ENCODE measurements around the gene CASD1. TPM values are rescaled to one million over a fixed set of nuclear protein-coding genes. Genes with fewer than 3 reads are reported as not detected.

CASD1 gene
- total and polyA plus RNA-seq, 2 of the 4 experiments (the other 2 are of a cell fraction), result 4.0 to 4.5 TPM

DNA sequence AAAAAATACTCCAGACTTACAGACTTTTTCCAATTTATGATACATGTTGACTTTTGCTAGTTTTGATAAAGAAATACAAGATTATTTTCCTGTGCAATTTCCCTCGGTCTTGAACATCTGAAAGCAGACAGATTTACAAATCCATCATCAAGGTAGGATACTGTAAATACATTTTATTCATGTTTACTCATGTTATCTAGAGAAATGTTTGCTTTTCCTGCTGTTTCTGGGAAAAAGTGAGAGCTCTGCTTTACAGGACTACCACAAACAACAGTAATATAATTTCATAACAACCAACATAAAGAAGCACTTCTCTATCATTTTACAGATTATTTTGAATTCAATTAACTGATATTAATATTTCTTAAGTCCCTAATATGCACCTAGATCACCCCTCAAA is 31.7 kb upstream of the CASD1 start:
- Histone ChIP-seq H4K20me1 (ENCODE audit: insufficient read depth, low read length) (no peaks in the 10 kb centered on the region), H3K4ac (ENCODE audit: low read depth, low read length) (no peak overlapping the region), H3K56ac (ENCODE audit: extremely low read depth, insufficient read depth, low read length) (no peak overlapping the region), H3K4me3 (ENCODE audit: insufficient read depth, low read depth, low read length) (no peak overlapping the region), H3K14ac (replicated peaks; ENCODE audit: low read depth, low read length) (no peak overlapping the region), H3K23ac (ENCODE audit: low read depth, low read length) (no peak overlapping the region), H2AK5ac (ENCODE audit: low read depth, low read length) (no peak overlapping the region), H3K4me2 (ENCODE audit: low read depth, low read length) (no peak overlapping the region), H2AFZ (replicated peaks; ENCODE audit: low read length, poor library complexity) (no peak overlapping the region), H3K27me3 (ENCODE audit: control insufficient read depth, insufficient read depth, low read length) (peaks cover 7% of the 10 kb centered on the region), H3K79me1 (ENCODE audit: low read depth in 1 of 2, low read length in 2 of 2) (no peaks in the 10 kb centered on the region), H2BK15ac (ENCODE audit: low read depth, low read length) (no peak overlapping the region), H2BK20ac (ENCODE audit: low read depth, low read length) (no peak overlapping the region), H3K4me1 (ENCODE audit: control insufficient read depth, insufficient read depth, low read length) (no peaks in the 10 kb centered on the region), H3K36me3 (ENCODE audit: control insufficient read depth, insufficient read depth, low read length) (no peaks in the 10 kb centered on the region), H4K5ac (ENCODE audit: low read depth, low read length) (no peak overlapping the region), H3K9me3 (ENCODE audit: control insufficient read depth, insufficient read depth, low read length) (no peaks in the 10 kb centered on the region), H2AK9ac (replicated peaks; ENCODE audit: low read depth, low read length, poor library complexity) (no peak overlapping the region), H2BK120ac (ENCODE audit: low read depth, low read length) (no peak overlapping the region), H3K9me1 (ENCODE audit: insufficient read depth, low read length) (no peaks in the 10 kb centered on the region), H3K18ac (ENCODE audit: low read depth, low read length) (no peak overlapping the region), H3K27ac (ENCODE audit: insufficient read depth, low read length) (no peak overlapping the region), H4K8ac (ENCODE audit: low read depth in 2 of 2, low read length in 2 of 2) (no peak overlapping the region), H3K9ac (ENCODE audit: low read depth, low read length) (no peak overlapping the region), H2BK5ac (ENCODE audit: low read depth, low read length, poor library complexity, severe bottlenecking) (no peak overlapping the region), H4K91ac (ENCODE audit: insufficient read depth, low read depth, low read length) (no peak overlapping the region)
- no TSS peak for BruUV-seq (replicated peaks)
- in situ Hi-C loops (cut with MboI; ENCODE audit: low sequenced_read_pairs), result no loop called here
- no peak for TF ChIP-seq RCOR1 (IDR thresholded peaks at IDR 0.05; ENCODE audit: insufficient replicate concordance, low read length)
- no peak for TF ChIP-seq POLR2A (IDR thresholded peaks at IDR 0.05; ENCODE audit: low read depth, low read length)
- TF ChIP-seq, protein P1, sequence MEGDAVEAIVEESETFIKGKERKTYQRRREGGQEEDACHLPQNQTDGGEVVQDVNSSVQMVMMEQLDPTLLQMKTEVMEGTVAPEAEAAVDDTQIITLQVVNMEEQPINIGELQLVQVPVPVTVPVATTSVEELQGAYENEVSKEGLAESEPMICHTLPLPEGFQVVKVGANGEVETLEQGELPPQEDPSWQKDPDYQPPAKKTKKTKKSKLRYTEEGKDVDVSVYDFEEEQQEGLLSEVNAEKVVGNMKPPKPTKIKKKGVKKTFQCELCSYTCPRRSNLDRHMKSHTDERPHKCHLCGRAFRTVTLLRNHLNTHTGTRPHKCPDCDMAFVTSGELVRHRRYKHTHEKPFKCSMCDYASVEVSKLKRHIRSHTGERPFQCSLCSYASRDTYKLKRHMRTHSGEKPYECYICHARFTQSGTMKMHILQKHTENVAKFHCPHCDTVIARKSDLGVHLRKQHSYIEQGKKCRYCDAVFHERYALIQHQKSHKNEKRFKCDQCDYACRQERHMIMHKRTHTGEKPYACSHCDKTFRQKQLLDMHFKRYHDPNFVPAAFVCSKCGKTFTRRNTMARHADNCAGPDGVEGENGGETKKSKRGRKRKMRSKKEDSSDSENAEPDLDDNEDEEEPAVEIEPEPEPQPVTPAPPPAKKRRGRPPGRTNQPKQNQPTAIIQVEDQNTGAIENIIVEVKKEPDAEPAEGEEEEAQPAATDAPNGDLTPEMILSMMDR (conservative IDR thresholded peaks at IDR 0.05; ENCODE audit: low read depth, low read length), result no peak
- no peak for TF ChIP-seq MAZ (IDR thresholded peaks at IDR 0.05; ENCODE audit: borderline replicate concordance, low read depth, low read length)
- TF ChIP-seq CHD1 (IDR thresholded peaks at IDR 0.05; ENCODE audit: low read depth, low read length), result no peak
- no peak for TF ChIP-seq MXI1 (IDR thresholded peaks at IDR 0.05; ENCODE audit: borderline replicate concordance, low read depth, low read length)
- TF ChIP-seq FOS (IDR thresholded peaks at IDR 0.05; ENCODE audit: low read depth, low read length), result no peak
- TF ChIP-seq BHLHE40 (IDR thresholded peaks at IDR 0.05; ENCODE audit: low read depth, low read length), result no peak
- TF ChIP-seq, protein P2, sequence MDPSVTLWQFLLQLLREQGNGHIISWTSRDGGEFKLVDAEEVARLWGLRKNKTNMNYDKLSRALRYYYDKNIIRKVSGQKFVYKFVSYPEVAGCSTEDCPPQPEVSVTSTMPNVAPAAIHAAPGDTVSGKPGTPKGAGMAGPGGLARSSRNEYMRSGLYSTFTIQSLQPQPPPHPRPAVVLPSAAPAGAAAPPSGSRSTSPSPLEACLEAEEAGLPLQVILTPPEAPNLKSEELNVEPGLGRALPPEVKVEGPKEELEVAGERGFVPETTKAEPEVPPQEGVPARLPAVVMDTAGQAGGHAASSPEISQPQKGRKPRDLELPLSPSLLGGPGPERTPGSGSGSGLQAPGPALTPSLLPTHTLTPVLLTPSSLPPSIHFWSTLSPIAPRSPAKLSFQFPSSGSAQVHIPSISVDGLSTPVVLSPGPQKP (IDR thresholded peaks at IDR 0.05; ENCODE audit: borderline replicate concordance, low read depth, low read length), result no peak
- TF ChIP-seq, protein P3, sequence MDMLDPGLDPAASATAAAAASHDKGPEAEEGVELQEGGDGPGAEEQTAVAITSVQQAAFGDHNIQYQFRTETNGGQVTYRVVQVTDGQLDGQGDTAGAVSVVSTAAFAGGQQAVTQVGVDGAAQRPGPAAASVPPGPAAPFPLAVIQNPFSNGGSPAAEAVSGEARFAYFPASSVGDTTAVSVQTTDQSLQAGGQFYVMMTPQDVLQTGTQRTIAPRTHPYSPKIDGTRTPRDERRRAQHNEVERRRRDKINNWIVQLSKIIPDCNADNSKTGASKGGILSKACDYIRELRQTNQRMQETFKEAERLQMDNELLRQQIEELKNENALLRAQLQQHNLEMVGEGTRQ (IDR thresholded peaks at IDR 0.05; ENCODE audit: low read depth, low read length), result no peak
- TF ChIP-seq SMC3 (IDR thresholded peaks at IDR 0.05; ENCODE audit: low read depth, low read length), result no peak
- no peak for TF ChIP-seq RFX5 (IDR thresholded peaks at IDR 0.05; ENCODE audit: low read depth, low read length)
- TF ChIP-seq NFE2L2 (IDR thresholded peaks at IDR 0.05; ENCODE audit: low read depth, low read length), result no peak
- no peak for TF ChIP-seq MAFK (IDR thresholded peaks at IDR 0.05; ENCODE audit: low read depth, low read length)
- no peak for TF ChIP-seq RAD21 (IDR thresholded peaks at IDR 0.05; ENCODE audit: low read length)
- no peak for TF ChIP-seq CEBPB (IDR thresholded peaks at IDR 0.05; ENCODE audit: low read depth, low read length)
- WGBS, 2 experiments (ENCODE audit: extremely low coverage in 2 of 2, insufficient read length in 1 of 2), result no CpG with 5 or more reads among the region's 1 CpG
- ATAC-seq (ENCODE audit: low read depth) (no peak), DNase-seq (no peak)
- dilution Hi-C loops (cut with HindIII; ENCODE audit: low sequenced_read_pairs, unreplicated experiment), result no loop called here
- intact Hi-C loops (cut with micrococcal nuclease), result no loop called here
- ChIA-PET CTCF (no interaction called here), POLR2A (ENCODE audit: unreplicated experiment) (no interaction called here)
